ENCODE data around the gene RAD51D. TPM values are rescaled to one million over a fixed set of nuclear protein-coding genes. Genes with fewer than 3 reads are reported as not detected.

Gene RAD51D
- total RNA-seq = 21.3 and 22.5 TPM in 2 replicates
- long read RNA-seq, full-length matches to known transcripts = 28 of 40 reads
- long read RNA-seq, partial matches to known transcripts = 3 of 40 reads
- long read RNA-seq, other reads (novel, unspliced or antisense) = 9 of 40 reads

DNA sequence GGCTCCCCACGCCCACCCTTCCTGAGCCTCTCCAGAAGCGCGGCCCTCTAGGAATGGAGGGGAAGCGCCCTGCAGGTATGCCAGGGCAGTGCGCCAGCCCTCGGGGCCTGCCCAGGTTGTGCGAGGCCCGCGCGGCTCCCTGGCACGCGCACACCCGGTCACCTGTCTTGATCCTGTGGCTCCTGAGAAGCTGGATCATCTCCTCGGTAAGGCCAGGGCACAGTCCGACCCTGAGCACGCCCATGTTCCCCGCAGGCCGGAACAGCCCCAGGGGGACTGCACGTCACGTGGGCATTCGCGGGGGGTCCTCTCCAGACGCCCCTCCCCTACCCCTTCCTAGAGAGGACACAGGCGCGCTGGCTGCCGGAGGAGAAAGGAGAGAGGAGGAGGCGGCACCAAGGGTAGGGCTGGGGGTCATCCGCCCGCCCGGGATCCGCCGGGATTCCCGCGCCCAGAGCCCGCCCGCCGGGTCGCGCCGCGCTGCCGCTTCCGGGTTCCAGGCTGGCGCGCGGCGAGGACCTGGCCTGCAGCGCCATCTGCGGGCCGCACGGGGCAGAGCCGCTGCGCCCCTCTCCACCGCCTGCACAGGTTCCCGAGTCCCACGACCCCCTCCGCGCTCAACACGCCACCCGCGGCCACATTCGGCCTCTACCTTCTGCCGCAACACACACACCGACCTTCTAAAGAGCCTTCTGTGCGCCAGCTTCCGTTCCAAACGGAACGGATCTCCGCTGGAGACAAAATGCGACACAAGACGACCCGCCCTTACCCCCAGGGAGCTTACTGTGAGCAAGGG is at the start of gene RAD51D:
Gene RAD51D (minus strand): TSS at position 491 of the 796 bp plus-strand sequence. CDS start 247 bp downstream, at position 244.
- DNase-seq (ENCODE audit: low read depth, low spot score) = peak; percentile 78
- H3K27me3 Mint-ChIP-seq (ENCODE audit: low read depth) = peaks cover 13% of the 10 kb centered on the region

DNA sequence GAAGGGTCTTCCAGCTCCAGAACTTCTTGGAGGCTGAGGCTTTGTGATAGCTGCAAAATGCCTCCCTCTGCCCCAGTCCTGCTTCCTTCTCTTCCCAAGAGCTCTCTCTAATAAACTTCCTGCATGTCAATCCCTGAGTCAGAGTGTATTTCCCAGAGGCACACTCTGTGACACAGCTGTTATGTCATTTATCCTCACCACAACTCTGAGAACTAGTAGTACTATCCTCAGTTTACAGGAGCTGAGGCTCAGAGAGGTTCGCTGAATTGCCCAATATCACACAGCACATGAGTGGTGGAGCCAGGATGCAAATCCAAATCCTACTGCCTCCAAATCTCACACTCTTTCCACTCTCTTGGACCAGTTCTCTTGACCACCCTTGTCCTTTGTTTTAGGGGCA is 48.0 kb upstream of the RAD51D start:
- H3K9me3 Mint-ChIP-seq = no peaks in the 10 kb centered on the region
- TF ChIP-seq, protein P1, sequence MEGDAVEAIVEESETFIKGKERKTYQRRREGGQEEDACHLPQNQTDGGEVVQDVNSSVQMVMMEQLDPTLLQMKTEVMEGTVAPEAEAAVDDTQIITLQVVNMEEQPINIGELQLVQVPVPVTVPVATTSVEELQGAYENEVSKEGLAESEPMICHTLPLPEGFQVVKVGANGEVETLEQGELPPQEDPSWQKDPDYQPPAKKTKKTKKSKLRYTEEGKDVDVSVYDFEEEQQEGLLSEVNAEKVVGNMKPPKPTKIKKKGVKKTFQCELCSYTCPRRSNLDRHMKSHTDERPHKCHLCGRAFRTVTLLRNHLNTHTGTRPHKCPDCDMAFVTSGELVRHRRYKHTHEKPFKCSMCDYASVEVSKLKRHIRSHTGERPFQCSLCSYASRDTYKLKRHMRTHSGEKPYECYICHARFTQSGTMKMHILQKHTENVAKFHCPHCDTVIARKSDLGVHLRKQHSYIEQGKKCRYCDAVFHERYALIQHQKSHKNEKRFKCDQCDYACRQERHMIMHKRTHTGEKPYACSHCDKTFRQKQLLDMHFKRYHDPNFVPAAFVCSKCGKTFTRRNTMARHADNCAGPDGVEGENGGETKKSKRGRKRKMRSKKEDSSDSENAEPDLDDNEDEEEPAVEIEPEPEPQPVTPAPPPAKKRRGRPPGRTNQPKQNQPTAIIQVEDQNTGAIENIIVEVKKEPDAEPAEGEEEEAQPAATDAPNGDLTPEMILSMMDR (conservative IDR thresholded peaks at IDR 0.05) = no peak
- H3K36me3 Mint-ChIP-seq (ENCODE audit: low read depth) = no peaks in the 10 kb centered on the region
- no peaks in the 10 kb centered on the region for H3K4me1 Mint-ChIP-seq
- no peak for DNase-seq (ENCODE audit: low read depth, low spot score)
- no peak overlapping the region for H3K27ac Mint-ChIP-seq (ENCODE audit: unreplicated experiment)
- H3K4me3 Mint-ChIP-seq = no peak overlapping the region
- peaks cover 13% of the 10 kb centered on the region for H3K27me3 Mint-ChIP-seq (ENCODE audit: low read depth)

More for the DNA sequence above, at the start of gene RAD51D:
- H3K27ac Mint-ChIP-seq (ENCODE audit: unreplicated experiment) = peak within 1 kb of the TSS; percentile 98
- peaks cover 21% of the 10 kb centered on the region for H3K4me1 Mint-ChIP-seq
- H3K36me3 Mint-ChIP-seq (ENCODE audit: low read depth) = peaks cover 10% of the 10 kb centered on the region
- H3K4me3 Mint-ChIP-seq = peak within 1 kb of the TSS; percentile 97
- no peaks in the 10 kb centered on the region for H3K9me3 Mint-ChIP-seq
- TF ChIP-seq, protein P1 (conservative IDR thresholded peaks at IDR 0.05) = peak; percentile 96

DNA sequence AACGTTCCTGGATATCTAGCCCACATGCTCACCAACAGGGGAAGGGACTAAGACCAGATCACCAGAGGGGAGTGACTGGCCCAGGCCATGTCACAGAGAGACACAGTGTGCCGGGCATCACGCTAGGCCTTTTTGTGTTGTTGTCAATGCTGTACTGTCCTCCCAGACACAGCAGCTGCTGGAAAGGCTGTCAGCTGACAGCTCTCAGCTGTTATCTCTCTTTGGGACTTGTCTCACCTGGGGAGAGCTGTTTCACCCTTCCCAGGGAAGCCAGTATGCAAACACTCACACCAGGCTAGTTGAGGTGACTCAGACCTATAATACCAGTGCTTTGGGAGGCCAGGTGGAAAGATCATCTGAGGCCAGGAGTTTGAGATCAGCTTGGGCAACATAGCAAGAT is 47.4 kb upstream of the RAD51D start:
- peaks cover 16% of the 10 kb centered on the region for H3K27me3 Mint-ChIP-seq (ENCODE audit: low read depth)
- DNase-seq (ENCODE audit: low read depth, low spot score) = no peak
- H3K9me3 Mint-ChIP-seq = no peaks in the 10 kb centered on the region
- no peaks in the 10 kb centered on the region for H3K36me3 Mint-ChIP-seq (ENCODE audit: low read depth)
- no peak overlapping the region for H3K27ac Mint-ChIP-seq (ENCODE audit: unreplicated experiment)
- H3K4me3 Mint-ChIP-seq = no peak overlapping the region
- H3K4me1 Mint-ChIP-seq = no peaks in the 10 kb centered on the region
- TF ChIP-seq, protein P1 (conservative IDR thresholded peaks at IDR 0.05) = no peak

DNA sequence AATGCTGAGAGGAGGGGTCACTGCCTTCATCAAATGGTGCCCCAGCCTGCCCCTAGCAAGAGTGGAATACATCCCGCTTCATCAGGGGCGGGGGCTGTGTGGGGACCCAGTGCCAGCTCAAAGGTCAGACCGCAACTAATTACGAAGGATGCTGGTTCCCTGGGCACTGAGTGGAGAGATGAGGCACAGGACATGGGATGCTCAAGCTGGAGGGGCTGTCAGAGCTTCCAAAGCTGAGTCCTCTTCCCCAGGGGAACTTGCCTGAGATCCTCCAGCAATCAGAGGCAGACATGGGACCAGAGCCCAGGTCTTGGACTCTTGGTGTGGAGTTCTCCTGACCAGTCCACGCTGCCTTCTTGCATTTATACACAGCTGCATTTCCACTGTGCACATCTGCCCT is 46.9 kb upstream of the RAD51D start:
- no peaks in the 10 kb centered on the region for H3K4me1 Mint-ChIP-seq
- DNase-seq (ENCODE audit: low read depth, low spot score) = no peak
- no peaks in the 10 kb centered on the region for H3K9me3 Mint-ChIP-seq
- peaks cover 19% of the 10 kb centered on the region for H3K27me3 Mint-ChIP-seq (ENCODE audit: low read depth)
- TF ChIP-seq, protein P1 (conservative IDR thresholded peaks at IDR 0.05) = no peak
- H3K36me3 Mint-ChIP-seq (ENCODE audit: low read depth) = no peaks in the 10 kb centered on the region
- no peak overlapping the region for H3K27ac Mint-ChIP-seq (ENCODE audit: unreplicated experiment)
- no peak overlapping the region for H3K4me3 Mint-ChIP-seq

- no peaks in the 10 kb centered on the region for H3K9me3 Mint-ChIP-seq
- H3K4me1 Mint-ChIP-seq = no peaks in the 10 kb centered on the region
- no peak overlapping the region for H3K4me3 Mint-ChIP-seq
- H3K27ac Mint-ChIP-seq (ENCODE audit: unreplicated experiment) = no peak overlapping the region
- no peak for DNase-seq (ENCODE audit: low read depth, low spot score)
- peaks cover 34% of the 10 kb centered on the region for H3K27me3 Mint-ChIP-seq (ENCODE audit: low read depth)
- TF ChIP-seq, protein P1 (conservative IDR thresholded peaks at IDR 0.05) = no peak
- no peaks in the 10 kb centered on the region for H3K36me3 Mint-ChIP-seq (ENCODE audit: low read depth)
Observed at GRCh38 chr17:35164716-35165115, 45.1 kb upstream of the RAD51D start.
